GM19239 (cell line): ENCODE results near the gene TLE1.

Experiments
- DNase-seq: peaks from one replicate; pipeline ENCODE4 v3.0.0; 2011; ENCODE audit warnings: low spot score; ENCODE audit not compliant: insufficient read length
- FAIRE-seq: peaks from 2 replicates; lab custom pipeline; 2011; peaks lifted over from hg19 to GRCh38; lab: Jason Lieb, UNC

The TLE1 gene

GRCh38 chr9:81586786-81587185 lies 102.6 kb downstream of the TLE1 start:
- DNase-seq (no peak), FAIRE-seq (no peak)

DNA sequence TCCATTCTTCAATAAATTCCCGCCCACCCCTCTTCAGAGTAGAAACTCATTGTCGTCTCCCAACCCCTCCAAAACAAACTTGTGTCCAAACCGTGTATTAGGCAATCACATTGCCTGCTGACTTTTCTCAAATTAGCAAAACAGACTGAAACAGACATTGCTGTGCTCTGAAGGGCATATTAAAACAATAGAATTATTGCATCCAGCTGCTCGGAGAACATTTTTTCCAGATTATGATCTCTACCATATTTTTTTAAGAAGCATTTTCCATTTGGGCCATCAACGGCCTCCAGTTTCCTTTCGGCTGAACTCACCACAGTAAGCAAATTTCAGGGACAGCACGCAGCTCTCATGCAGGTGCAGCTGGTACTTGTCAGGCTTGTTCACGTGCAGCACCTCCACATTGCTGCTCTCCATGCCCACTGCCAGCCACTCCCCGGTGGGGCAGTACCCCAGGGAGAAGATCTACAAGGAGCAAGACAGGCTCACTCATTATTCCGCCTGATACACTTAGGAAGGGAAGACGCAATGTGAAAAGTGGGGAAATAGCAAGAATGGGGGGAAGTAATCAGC lies 104.1 kb downstream of the TLE1 start:
- DNase-seq (no peak), FAIRE-seq (no peak)

DNA sequence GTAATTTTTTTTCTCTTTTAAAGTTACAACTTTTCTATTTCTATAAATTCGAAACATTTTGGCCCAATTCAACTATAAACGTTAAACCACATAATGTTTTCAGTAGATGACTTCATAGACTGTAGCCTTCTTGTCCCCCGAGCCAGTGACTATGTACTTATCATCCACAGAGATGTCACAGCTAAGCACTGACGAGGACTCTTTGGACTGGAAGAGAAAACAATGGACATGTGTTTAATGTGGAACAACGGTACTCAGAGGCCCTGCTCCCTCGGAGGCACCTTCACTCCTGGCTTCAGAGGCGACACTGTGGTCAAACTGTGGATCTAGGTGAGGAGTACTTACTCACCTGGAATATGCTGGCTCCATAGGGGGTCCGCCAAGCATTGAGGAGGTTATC lies 105.2 kb downstream of the TLE1 start:
- no peak for DNase-seq
- FAIRE-seq: no peak

DNA sequence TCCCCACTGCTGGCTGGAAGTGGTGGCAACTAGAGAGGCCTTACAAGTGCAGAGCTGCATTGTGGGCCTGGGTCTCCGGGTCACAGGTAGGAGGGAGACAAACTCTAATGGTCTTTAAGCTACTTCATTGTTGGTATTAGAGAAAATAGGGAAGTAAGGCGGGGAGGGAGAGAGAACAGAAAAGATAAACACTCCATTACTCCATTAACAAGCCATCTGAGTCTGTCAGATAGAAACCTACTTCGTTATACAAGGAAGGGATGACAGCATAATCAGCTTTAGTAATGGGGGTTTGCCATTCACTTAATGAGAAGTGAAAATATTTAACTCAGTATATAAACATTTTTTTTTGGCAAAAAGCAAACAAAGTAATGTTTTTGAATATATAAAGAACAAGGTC lies 107.4 kb downstream of the TLE1 start:
- FAIRE-seq: no peak
- no peak for DNase-seq

GRCh38 chr9:81579381-81579780 lies 110.0 kb downstream of the TLE1 start:
- DNase-seq: no peak
- no peak for FAIRE-seq

DNA sequence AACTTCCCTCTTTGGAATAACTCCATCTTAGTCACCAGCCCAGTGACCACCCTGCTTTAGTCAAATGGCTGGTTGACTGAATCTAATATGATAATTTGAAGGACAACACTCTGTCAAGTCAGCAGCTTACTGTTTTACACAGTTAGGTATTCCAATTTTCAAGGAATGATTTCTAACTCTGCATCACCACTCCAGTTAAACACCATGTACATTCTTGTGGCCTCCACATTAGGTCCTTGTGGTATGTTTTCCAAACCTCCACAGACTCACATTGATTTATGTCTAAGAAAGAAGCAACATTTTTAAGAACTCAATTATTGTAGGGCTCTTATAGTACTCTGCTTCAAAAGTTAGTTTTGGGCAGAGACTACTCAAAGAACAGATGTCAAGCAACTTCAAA lies 110.7 kb downstream of the TLE1 start:
- FAIRE-seq (no peak), DNase-seq (no peak)

- DNase-seq (no peak), FAIRE-seq (no peak)
Measured at GRCh38 chr9:81575956-81576355, 113.4 kb downstream of the TLE1 start.

DNA sequence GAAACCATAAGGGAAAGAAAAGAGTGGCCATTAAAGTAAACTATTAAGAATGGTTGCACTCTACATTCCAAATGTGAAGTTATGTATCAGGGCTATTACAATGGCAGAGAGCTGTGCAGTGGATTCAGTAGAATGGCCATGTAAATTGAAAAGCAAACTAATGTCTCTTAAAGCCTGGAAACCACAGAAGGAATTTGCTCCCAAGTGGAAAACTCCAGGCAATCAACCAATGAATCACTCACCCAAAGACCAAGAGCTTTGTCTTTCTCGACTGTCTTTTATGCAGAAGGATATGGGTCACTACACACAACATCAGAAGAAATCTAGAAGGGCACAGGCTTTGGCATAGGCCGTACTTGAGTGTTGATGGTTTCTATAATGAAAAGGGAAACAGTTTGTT lies 114.9 kb downstream of the TLE1 start:
- FAIRE-seq (no peak), DNase-seq (no peak)

DNA sequence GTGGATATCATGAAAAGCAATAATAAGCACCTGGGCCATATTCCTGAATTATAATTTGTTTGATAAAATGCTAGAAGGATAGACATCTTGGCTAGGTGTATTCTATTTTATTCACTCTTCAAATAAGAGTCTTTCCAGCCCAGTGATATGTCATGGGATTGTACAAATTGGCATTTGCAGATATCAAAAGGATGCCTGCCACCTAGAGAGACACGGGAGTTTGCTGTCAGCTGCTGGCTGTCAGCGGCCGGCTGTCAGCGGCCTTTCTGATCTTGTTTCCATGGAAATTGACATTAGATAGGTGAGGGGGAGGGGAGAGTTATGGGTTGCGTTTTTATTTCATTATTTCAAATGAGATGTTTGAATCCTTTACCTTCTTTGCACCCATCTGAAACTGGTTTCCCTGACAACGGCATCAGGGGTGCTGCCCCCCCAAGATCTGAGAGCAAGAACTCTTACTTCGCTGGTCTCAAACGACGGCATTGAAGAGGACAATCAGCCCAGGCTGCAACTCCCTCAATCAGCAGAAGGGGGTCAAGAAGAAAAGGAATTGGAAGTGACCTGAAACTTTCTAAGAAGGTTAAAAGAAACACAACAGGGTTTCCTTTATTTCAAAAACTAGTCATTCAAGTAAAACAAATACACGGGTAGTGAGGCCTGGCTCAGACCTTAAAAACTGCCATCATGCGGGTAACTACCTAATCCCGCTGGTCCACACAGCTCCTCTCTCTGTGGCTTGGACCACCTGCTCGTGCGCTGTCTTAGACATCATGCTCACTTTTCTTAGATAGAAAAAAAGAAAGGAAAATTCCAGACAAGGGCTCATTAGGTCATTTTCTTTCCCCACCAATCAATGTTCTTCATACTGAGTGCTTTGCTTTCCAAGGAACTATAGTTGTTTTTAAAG lies 115.7 kb downstream of the TLE1 start:
- FAIRE-seq (no peak), DNase-seq (no peak)

DNA sequence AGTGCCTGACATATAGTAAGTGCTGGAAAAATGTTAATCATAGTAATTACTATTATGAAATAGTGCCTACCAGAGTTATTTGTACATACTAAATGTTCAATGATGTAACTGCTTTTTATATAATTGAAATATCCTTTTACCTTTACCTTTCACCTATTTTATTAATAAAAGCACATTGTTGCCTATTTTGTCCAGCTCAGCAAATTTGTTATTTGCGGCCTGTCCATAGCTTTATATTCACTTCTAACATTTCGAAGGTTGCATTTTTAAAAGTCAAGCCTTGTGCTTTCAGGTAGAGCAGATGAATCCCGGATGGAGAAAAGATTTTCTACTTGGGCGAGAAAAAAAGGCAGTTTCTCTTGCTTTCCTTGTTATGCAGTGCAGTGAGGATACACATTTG lies 119.3 kb downstream of the TLE1 start:
- no peak for FAIRE-seq
- no peak for DNase-seq

DNA sequence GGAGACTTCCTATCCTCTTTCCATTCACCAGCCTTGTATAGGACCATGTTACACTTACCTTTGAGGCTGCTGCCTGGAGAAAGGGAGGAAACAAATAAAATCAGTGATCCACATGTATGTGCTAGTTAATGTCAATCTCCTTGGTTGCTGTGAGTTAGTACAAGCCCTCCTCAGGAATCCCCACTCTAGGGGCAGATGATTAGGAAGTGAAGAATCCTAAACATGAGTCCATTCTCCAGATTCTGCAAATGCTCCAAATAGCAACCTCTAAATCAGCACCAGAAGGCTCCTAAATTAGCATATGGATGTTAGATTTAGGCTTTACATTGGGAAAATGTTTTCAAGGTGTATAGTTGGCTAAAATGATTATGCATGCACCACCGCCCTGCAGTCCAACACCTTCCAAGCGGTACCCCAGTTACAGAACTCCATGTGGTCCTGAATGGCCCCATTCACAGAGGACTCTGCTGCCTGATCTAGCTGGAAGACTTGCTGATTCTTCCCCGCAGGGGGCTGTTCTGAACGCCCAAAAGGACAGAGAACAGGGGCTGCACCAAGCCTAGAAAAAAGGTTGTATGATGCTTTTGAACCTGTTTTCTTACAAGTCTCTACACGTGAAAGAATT lies 123.2 kb downstream of the TLE1 start:
- no peak for FAIRE-seq
- DNase-seq: no peak

- FAIRE-seq (no peak), DNase-seq (no peak)
Measured at GRCh38 chr9:81565609-81566008, 123.7 kb downstream of the TLE1 start.

- FAIRE-seq (no peak), DNase-seq (no peak)
Measured at GRCh38 chr9:81565144-81565543, 124.2 kb downstream of the TLE1 start.

- FAIRE-seq (no peak), DNase-seq (no peak)
Measured at GRCh38 chr9:81564632-81565031, 124.7 kb downstream of the TLE1 start.

GRCh38 chr9:81563739-81564138 lies 125.6 kb downstream of the TLE1 start:
- FAIRE-seq: no peak
- no peak for DNase-seq

- DNase-seq: no peak
- FAIRE-seq: no peak
Measured at GRCh38 chr9:81563020-81563407, 126.3 kb downstream of the TLE1 start.

DNA sequence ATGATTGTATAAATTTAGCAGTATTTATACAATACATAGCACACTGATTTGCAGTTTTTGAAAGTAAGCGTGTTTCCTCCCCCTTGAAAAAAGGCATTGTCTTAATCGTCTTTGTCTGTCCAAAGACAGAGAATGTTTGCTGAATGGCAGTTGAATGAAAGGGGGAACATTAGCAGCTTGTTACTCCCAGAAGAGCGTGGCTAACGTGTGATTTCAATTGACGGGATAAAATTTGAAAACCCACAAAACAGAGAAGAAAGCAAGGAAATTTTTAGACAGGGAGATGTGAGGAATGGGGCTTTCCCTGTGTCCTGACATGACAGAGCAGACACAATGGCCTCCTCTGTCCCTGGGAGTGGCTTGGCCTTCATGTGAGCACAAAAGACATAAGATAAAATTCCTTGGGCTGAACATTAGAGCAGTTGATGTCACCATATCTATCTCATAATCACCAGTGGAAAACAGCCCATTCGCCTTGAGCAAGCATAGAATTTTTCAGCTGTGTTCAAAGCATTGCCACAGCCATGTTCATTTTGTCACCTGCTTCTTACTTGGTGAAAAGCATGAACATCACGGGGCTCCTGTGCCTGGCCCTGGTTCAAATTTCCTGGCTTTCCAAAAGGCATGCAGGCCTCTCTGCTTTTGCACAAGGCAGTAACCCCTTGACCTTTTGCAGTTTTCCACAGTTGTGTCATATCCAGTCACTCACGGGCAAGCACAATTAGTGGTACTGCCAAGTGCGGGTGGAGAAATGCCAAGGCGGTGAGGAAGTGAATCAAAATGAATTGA lies 126.9 kb downstream of the TLE1 start:
- no peak for FAIRE-seq
- DNase-seq: no peak

- no peak for FAIRE-seq
Measured at GRCh38 chr9:81560851-81561732, 128.3 kb downstream of the TLE1 start.

DNA sequence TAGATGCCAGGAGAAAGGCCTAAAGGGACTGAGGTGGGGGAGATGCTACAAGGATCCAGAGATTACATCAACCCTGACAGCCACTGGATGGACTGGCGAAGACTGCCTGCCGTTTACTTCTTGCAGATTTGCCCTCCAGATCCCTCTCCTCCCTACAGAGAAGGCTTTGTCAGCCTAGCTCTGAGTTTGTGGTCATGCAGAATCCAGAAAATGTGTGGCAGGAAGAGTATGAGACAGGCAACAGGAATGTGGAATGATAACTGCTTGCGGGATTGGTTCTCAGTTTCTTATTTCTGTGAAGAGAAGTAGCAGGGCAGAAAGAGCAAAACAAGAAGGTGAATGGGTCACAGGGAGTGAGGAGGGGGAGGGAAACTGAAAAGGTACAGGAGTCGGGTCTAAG lies 129.6 kb downstream of the TLE1 start:
- DNase-seq (no peak), FAIRE-seq (no peak)

More at GRCh38 chr9:81560851-81561732, 128.3 kb downstream of the TLE1 start:
- DNase-seq: no peak

- FAIRE-seq: no peak
- DNase-seq: no peak
Measured at GRCh38 chr9:81559197-81559596, 130.2 kb downstream of the TLE1 start.
